GM21786 (cell line): ENCODE results near the gene KCNAB1.
A peak's percentile ranks its signal among the peaks of the same experiment; 100 is the strongest.

Experiments used
- ATAC-seq: cut with Tn5 transposase; IDR thresholded peaks from one replicate; pipeline ENCODE4 v1.9.1; 2021; ENCODE audit not compliant: unreplicated experiment

Gene KCNAB1

GRCh38 chr3:156305672-156306071 is 185.3 kb downstream of the KCNAB1 start:
- ATAC-seq: no peak

- ATAC-seq: no peak
Measured at GRCh38 chr3:156307704-156308103, 187.3 kb downstream of the KCNAB1 start.

- no peak for ATAC-seq
Measured at GRCh38 chr3:156311431-156311830, 191.1 kb downstream of the KCNAB1 start.

- ATAC-seq: no peak
Measured at GRCh38 chr3:156311930-156312329, 191.6 kb downstream of the KCNAB1 start.

- ATAC-seq: no peak
Measured at GRCh38 chr3:156316076-156316475, 195.7 kb downstream of the KCNAB1 start.

- no peak for ATAC-seq
Measured at GRCh38 chr3:156317462-156318074, 197.2 kb downstream of the KCNAB1 start.

GRCh38 chr3:156321945-156322344 is 201.6 kb downstream of the KCNAB1 start:
- ATAC-seq: no peak

- no peak for ATAC-seq
Measured at GRCh38 chr3:156323466-156323865, 203.1 kb downstream of the KCNAB1 start.

GRCh38 chr3:156330415-156330814 is 210.0 kb downstream of the KCNAB1 start:
- no peak for ATAC-seq

GRCh38 chr3:156332304-156332703 is 211.9 kb downstream of the KCNAB1 start:
- ATAC-seq: no peak

GRCh38 chr3:156334841-156335545 is 214.6 kb downstream of the KCNAB1 start:
- ATAC-seq: no peak

GRCh38 chr3:156339491-156339890 is 219.1 kb downstream of the KCNAB1 start:
- no peak for ATAC-seq

GRCh38 chr3:156341332-156341731 is 221.0 kb downstream of the KCNAB1 start:
- ATAC-seq: no peak

GRCh38 chr3:156341831-156342416 is 221.5 kb downstream of the KCNAB1 start:
- peak; percentile 99 for ATAC-seq

- ATAC-seq: no peak
Measured at GRCh38 chr3:156344215-156344614, 223.8 kb downstream of the KCNAB1 start.

GRCh38 chr3:156349111-156349510 is 228.7 kb downstream of the KCNAB1 start:
- no peak for ATAC-seq

GRCh38 chr3:156349978-156350377 is 229.6 kb downstream of the KCNAB1 start:
- ATAC-seq: no peak

- ATAC-seq: no peak
Measured at GRCh38 chr3:156350781-156351180, 230.4 kb downstream of the KCNAB1 start.

- ATAC-seq: no peak
Measured at GRCh38 chr3:156351783-156352182, 231.4 kb downstream of the KCNAB1 start.

GRCh38 chr3:156352728-156353127 is 232.3 kb downstream of the KCNAB1 start:
- ATAC-seq: no peak

GRCh38 chr3:156353563-156353962 is 233.2 kb downstream of the KCNAB1 start:
- no peak for ATAC-seq
